HG02973 (cell line): ENCODE measurements around the gene CHCHD1.
"Not testable (repeated sequence)": the region's sequence is repeated elsewhere in the genome, so short reads cannot be mapped to it uniquely, and the experiment has no call there.

Source experiments
- ATAC-seq: cut with Tn5 transposase; IDR thresholded peaks from one replicate; pipeline ENCODE4 v1.9.1; 2021; ENCODE audit warnings: moderate library complexity; ENCODE audit not compliant: unreplicated experiment

Gene CHCHD1

GRCh38 chr10:73790886-73791625 is 9.2 kb downstream of the CHCHD1 start:
- no peak for ATAC-seq

GRCh38 chr10:73791871-73792400 is 10.1 kb downstream of the CHCHD1 start:
- ATAC-seq = no peak

GRCh38 chr10:73793456-73793855 is 11.6 kb downstream of the CHCHD1 start:
- no peak for ATAC-seq

- not testable (repeated sequence) for ATAC-seq
Observed at GRCh38 chr10:73795491-73795890, 13.6 kb downstream of the CHCHD1 start.

- not testable (repeated sequence) for ATAC-seq
Observed at GRCh38 chr10:73796035-73796434, 14.2 kb downstream of the CHCHD1 start.

GRCh38 chr10:73796766-73797165 is 14.9 kb downstream of the CHCHD1 start:
- ATAC-seq = no peak

GRCh38 chr10:73797324-73798025 is 15.6 kb downstream of the CHCHD1 start:
- no peak for ATAC-seq

GRCh38 chr10:73798087-73798486 is 16.2 kb downstream of the CHCHD1 start:
- ATAC-seq = no peak

- no peak for ATAC-seq
Observed at GRCh38 chr10:73798927-73799560, 17.2 kb downstream of the CHCHD1 start.

GRCh38 chr10:73799899-73800559 is 18.2 kb downstream of the CHCHD1 start:
- ATAC-seq = no peak

- ATAC-seq = no peak
Observed at GRCh38 chr10:73800560-73801252, 18.9 kb downstream of the CHCHD1 start.

- ATAC-seq = no peak
Observed at GRCh38 chr10:73801253-73801590, 19.4 kb downstream of the CHCHD1 start.

- ATAC-seq = no peak
Observed at GRCh38 chr10:73802276-73802991, 20.6 kb downstream of the CHCHD1 start.

GRCh38 chr10:73803680-73804286 is 21.9 kb downstream of the CHCHD1 start:
- ATAC-seq = peak; percentile 58

GRCh38 chr10:73806176-73806950 is 24.5 kb downstream of the CHCHD1 start:
- ATAC-seq = no peak

- ATAC-seq = no peak
Observed at GRCh38 chr10:73807471-73807870, 25.6 kb downstream of the CHCHD1 start.

- ATAC-seq = no peak
Observed at GRCh38 chr10:73808021-73808815, 26.4 kb downstream of the CHCHD1 start.
